ENCODE results near the gene NUP210. TPM values are rescaled to one million over a fixed set of nuclear protein-coding genes. Genes with fewer than 3 reads are reported as not detected.
"Not testable (repeated sequence)": the region's sequence is repeated elsewhere in the genome, so short reads cannot be mapped to it uniquely, and the experiment has no call there.

The NUP210 gene
- 1 to 10 TPM; 2.2 to 2.5 TPM for total RNA-seq
- long read RNA-seq, donor 1, partial matches to known transcripts: 1 of 1 reads
- long read RNA-seq, donor 1, other reads (novel, unspliced or antisense): 0 of 1 reads
- long read RNA-seq, donor 2: 0 reads

DNA sequence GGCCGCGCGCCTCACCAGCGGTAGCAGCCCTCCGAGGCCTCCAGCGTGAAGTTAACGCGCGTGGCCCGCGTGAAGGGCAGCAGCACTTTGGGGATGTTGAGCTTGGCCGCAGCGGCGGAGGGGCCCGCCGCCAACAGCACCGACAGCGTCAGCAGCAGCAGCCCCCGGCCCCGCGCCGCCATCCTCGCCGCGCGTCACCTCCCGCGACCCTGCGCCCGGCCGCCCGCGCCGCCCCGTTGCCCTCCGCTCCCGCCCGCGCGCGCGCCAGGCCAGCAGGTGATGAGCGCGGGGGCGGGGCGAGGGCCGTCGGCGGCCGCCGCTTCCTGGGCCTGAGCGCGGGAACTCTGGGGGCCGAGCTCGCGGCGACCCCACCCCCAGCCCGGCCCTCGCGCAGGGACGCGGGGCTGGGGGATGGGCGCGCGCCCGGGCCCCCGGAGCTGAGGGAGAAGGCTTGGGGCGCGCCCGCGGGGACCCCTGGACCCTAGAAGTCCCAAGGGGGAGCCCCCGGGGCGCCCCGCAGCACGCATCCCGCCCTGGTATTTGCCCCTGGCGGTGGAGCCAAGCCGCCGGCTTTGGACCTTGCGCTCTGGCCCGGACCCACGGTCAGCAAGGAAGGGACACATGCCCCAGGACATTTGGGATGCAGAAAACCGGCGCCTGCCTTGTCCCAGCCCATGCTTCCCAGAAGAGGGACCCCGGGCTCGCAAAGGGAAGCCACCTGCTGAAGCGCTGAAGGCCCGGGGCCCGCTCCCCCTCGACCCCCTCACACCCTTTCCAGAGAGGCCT, at the start of gene NUP210:
Gene NUP210, minus strand, starts transcription at position 278 of the 786 bp plus-strand sequence. Its CDS starts 96 bp downstream, at position 182.
- intact Hi-C loops (cut with DNase I): no loop called here
- no peak for DNase-seq (ENCODE audit: low spot score)

DNA sequence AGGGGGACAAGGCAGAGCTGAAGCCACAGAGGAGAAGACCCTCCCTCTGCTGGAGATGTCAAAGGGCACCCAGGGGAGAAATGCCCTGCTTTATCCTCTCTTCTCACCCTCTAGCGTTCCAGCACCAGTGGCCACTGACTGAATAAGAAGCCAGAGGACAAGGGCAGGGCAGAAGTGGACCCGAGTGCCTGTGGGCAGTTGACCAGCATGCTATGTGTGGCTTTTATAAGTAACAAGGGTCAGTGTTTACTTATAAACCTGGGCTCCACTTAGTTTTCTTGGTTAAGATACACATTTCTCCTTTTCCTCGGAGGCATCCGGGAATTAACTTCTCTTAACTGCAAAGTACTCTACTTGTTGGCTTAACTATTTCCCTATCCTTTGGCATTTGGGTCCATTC, 46.7 kb upstream of the NUP210 start:
- intact Hi-C loops (cut with DNase I): loop anchor here in 1 of 2 donors (10.0 kb wide), 1 partner anchor 382 kb away; no protein-coding TSS in a partner anchor
- DNase-seq (ENCODE audit: low spot score): no peak

DNA sequence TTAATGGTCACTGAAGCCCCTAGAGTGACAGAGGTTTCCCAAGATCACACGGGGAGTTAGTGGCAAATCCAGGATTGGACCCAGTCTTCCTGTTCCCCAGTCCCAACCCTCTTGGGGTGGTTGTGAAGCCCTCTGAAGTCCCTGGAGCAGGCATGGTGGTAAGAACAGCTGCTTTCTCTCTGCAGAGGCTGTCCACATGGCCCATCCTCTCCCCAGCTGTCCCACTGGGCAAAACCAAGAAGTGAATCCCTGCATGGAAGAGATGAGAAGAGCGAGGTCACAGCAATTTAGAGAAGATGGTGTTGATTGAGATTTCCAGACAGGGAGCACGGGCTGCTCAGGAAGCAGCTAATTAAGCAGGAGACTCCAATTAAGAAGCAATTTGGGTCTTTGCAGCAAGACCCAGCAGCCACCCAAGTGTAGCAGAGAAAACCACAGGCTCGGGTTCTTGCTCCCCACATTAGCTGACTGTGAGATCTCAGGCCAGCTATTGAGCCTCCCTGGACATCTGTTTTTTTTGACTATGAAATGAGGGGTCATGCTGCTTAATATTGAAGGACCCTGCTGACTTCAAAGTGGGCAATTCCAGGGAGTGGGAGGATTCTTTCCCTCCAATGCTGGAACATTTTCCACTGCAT, 45.2 kb upstream of the NUP210 start:
- intact Hi-C loops (cut with DNase I): loop anchor here in 1 of 2 donors (10.0 kb wide), 1 partner anchor 381 kb away; no protein-coding TSS in a partner anchor
- no peak for DNase-seq (ENCODE audit: low spot score)

DNA sequence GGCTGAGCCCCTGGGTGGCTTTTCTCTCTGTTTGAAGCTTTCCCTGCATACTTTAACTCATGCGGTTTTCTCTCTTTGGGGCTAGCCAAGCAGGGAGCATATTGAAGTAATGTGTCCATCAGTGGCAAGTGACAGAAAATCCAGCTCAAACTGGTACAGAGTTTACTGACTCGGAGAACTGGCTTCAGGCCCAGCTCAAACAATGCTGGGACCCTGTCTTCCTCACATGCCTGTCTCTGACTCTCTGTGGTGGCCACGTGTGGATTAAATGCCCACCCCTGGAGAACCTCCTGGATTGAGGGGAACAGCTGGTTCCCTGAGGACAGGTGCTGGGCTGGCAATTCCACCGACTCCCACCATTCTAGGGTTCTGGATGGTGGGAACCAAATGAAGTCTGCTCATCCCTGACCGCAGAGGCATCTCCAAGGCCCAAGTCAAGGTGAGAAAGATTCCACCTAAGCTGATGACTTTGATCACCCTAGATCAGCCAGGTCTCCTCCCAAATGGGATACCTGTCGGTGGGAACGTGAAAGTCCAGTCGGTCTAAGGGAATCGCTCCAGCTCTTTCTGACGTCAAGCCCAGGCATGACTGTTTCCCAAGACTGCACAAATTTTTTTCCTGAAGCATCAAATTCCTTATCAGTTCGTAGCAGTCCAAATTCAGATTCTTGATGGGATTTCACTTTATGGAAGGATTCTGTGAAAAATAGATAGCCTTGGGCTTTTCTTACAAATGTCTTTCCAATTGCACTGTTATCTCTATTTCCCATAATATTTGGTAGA, 43.7 kb upstream of the NUP210 start:
- intact Hi-C loops (cut with DNase I): loop anchor here in 1 of 2 donors (10.0 kb wide), 1 partner anchor 379 kb away; no protein-coding TSS in a partner anchor
- no peak for DNase-seq (ENCODE audit: low spot score)

GRCh38 chr3:13462822-13463221, 42.7 kb upstream of the NUP210 start:
- intact Hi-C loops (cut with DNase I): loop anchor here in 1 of 2 donors (10.0 kb wide), 1 partner anchor 378 kb away; no protein-coding TSS in a partner anchor
- no peak for DNase-seq (ENCODE audit: low spot score)

DNA sequence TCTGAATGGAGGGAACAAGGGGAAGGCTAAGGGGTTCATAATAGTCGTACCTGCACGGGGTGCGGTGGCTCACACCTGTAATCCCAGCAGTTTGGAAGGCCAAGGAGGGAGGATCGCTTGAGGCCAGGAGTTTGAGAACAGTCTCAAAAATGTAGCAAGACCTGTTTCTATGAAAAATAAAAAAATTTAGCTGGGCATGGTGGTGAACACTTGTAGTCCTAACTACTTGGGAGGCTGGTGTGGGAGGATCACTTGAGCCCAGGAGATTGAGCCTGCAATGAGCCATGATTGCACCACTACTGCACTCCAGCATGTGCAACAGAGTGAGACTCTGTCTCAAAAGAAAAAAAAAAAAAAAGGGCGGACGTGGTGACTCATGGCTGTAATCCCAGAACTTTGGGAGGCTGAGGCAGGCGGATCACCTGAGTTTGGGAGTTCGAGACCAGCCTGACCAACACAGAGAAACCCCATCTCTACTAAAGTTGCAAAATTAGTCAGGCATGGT, 42.1 kb upstream of the NUP210 start:
- no peak for DNase-seq (ENCODE audit: low spot score)
- intact Hi-C loops (cut with DNase I): loop anchor here in 1 of 2 donors (10.0 kb wide), 1 partner anchor 377 kb away; no protein-coding TSS in a partner anchor

DNA sequence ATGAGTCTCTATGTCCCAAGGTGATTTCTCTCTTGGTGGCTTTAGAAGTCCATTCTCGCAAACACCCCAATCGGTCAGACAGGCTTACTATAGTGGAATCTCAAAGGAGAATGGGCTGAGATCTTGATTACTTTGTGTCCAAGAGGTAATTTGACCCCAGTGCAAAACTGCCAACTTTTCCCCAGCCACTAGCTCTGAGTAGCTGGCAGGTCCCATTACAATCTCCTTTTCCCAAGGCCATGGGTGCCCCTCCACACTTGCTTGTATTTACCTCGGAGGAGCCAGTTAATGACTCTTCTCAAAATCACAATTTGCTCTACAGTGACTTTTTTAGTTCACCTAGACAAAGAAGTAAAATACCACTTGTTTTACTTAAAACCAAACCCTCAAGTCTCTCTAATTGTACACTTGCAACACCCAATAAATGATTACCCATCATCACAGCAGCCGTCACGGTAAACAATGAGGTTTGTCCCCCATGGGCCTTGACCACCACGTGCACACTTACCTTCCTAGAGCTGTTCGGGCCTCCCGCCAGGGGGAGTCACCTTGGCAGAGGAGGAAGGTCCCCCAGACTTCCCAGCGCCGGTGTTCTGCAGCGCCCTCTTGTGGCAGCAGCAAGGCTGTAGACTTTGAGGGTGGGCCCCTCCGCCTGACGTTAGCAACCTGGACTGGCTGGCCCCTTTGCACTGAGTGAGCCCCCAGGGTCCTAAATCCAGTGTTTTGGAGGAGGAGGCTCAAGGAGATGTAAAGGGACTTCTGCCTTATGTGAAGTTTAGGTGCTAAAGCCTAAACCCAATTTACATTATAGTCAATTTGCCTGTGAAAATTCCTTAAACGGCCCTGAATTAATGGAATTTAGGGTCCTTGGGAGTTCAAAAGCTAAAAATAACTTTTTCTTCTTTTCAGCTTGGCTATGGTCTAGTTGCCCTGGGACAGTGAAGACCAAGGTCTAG, 41.3 kb upstream of the NUP210 start:
- no peak for DNase-seq (ENCODE audit: low spot score)
- intact Hi-C loops (cut with DNase I): loop anchor here in 1 of 2 donors (10.0 kb wide), 1 partner anchor 377 kb away; no protein-coding TSS in a partner anchor

GRCh38 chr3:13460341-13460736, 40.2 kb upstream of the NUP210 start:
- DNase-seq (ENCODE audit: low spot score): no peak
- intact Hi-C loops (cut with DNase I): loop anchor here in 1 of 2 donors (10.0 kb wide), 1 partner anchor 376 kb away; no protein-coding TSS in a partner anchor

DNA sequence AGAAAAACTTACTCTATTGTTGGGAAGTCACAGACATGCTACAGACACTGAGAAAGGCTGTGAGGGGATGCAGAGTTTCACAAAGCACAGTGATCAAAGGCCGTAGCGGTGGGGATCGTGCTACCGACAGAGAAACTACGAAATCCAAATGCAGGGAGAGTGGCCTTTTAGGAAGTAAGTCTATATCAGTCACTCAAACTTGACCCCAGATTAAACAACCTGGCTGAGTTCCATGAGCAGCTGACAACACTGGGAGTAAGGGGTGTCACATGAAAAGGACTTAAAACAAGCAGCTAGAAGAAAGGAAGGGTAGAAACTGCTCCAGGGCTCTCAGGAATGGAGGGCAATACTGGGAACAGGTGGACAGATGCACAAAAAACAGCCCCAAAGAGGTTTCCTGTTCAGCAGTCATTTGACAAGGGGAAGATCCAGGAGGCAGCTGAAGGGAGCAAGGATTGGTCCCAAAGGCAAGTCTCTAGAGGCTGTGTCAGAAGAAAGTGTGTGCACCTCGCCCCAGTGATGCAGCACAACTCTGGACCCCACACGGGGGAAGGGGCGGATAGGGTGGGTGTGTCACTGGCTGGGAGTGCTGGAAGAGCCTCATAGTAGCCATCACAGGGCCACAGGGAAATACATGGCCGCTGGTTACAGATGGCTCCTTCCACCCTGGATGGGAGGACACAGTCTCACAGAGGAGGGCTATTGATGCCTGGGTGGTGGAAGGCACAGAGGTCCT, 39.7 kb upstream of the NUP210 start:
- intact Hi-C loops (cut with DNase I): loop anchor here in 1 of 2 donors (10.0 kb wide), 1 partner anchor 375 kb away; no protein-coding TSS in a partner anchor
- DNase-seq (ENCODE audit: low spot score): no peak

- intact Hi-C loops (cut with DNase I): no loop called here
- DNase-seq (ENCODE audit: low spot score): no peak
These were observed 37.5 kb upstream of the NUP210 start for GRCh38 chr3:13457593-13457992.

DNA sequence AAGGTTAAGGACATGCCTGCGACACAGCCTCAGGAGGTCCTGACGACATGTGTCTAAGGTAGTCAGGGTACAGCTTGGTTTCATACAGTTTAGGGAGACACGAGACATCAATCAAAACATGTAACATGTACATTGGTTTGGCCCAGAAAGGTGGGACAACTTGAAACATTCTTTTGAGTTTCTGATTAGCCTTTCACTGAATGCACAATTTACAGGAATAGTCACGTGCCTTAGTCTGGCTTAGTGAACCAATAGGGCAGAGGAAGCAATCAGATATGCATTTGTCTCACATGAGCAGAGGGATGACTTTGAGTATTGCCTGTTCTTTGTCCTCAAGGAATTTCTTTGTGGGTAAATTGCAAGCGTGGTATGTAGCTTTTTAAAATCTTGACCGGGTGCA, 35.5 kb upstream of the NUP210 start:
- no peak for DNase-seq (ENCODE audit: low spot score)
- intact Hi-C loops (cut with DNase I): no loop called here

DNA sequence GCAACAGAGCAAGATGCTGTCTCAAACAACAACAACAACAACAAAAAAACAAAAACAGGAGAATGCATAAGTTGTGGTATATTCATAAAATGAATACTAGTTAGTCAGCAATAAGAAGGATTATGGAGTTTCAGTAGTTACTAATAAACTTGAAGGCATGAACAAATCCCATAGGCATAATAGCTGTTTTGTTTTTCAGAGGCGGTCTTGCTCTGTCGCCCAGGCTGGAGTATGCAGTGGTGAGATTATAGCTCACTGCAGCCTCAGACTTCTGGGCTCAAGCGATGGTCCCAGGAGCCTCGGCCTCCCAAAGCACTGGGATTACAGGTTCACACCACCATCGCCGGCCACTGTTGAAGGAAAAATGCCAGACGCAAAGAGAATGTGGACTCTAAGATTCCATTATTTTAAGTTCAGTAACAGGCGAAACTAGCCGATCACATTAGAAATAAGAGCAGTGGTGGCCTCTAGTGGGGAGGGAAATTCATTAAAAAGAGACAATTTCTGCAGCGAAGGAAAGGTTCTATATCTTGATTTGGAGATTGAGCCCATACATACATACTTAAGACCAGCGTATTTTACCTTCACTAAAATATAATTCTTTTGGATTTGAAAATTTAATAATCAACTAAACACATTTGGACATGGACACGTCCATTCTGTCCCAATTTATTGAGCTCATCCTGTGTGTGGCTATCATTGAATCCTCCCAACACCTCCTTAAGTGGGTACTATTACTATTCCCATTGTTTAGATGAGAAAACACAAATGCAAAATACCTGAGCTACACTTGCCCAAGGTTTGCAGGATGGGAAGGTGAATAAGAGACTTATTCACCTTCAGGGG, 32.6 kb upstream of the NUP210 start:
- intact Hi-C loops (cut with DNase I): loop anchor here (5.0 kb wide), 2 partner anchors 360 to 1025 kb away; no protein-coding TSS in a partner anchor
- DNase-seq (ENCODE audit: low spot score): no peak

DNA sequence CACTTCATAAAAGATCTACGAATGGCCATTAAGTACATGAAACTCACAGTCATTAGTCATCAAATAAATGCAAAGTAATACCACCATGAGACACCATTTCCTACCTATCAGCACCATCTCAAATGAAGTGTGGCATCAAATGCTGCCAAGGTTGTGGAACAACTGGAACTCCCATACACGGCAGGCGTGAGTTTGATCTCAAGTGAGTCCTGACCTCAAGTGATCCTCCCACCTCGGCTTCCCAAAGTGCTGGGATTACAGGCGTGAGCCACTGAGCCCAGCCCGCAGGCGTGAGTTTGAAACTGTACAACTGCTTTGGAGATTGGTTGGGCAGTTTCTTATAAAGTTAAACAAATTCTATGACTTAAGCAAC, 31.2 kb upstream of the NUP210 start:
- intact Hi-C loops (cut with DNase I): loop anchor here (5.0 kb wide), 2 partner anchors 359 to 1026 kb away; no protein-coding TSS in a partner anchor
- DNase-seq (ENCODE audit: low spot score): no peak

- intact Hi-C loops (cut with DNase I); DNase-seq (ENCODE audit: low spot score): not testable (repeated sequence)
These were observed 22.8 kb upstream of the NUP210 start for GRCh38 chr3:13442882-13443281.

DNA sequence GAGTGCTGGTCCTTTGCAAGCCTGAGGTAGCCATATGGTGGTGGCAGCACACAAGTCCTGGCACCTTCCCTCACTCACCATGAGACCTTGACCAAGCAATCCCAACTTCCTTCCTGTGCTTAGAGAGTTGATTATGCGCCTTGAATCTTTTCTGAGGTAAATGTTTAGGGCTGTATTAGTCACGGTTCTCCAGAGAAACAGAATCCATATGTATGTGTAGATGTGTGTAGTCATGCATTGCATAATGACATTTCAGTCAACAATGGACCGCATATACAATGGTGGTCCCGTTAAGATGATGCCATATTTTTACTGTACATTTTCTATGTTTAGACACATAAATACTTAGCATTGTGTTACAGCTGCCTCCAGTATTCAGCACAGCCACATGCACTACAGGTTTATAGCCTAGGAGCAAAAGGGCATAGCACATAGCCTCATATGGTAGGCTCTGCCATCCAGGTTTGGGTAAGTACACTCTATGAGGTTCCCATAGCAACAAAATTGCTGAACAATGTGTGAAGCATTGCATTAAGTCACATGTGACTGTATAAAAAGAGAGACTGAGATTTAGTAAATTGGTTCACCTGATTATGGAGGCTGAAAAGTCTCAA, 20.2 kb upstream of the NUP210 start:
- DNase-seq (ENCODE audit: low spot score): no peak
- intact Hi-C loops (cut with DNase I): no loop called here

DNA sequence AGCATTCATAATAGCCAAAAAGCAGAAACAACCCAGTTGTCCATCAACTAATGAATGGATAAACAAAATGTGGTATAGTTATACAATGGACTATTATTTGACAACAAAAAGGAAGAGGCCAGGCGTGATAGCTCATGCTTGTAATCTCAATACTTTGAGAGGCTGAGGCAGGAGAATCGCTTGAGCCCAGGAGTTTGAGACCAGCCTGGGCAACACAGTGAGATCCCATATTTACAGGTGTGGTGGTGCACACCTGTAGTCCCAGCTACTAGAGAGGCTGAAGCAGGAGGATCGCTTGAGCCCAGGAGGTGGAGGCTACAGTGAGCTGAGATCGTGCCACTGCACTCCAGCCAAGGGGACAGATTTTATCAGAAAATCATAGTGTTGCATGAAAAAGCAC, 16.1 kb upstream of the NUP210 start:
- DNase-seq (ENCODE audit: low spot score); intact Hi-C loops (cut with DNase I): not testable (repeated sequence)
